Renal cortex interstitium (tissue), 11 donors: ENCODE results near the gene LSR. TPM values are rescaled to one million over a fixed set of nuclear protein-coding genes. Genes with fewer than 3 reads are reported as not detected.

Experiments used
- DNase-seq, 11 donors: peaks; one replicate each; pipeline ENCODE4 v3.0.0-alpha.2; 2013; ENCODE audit warnings: low read depth in 9 of 11, low spot score in 4 of 11; ENCODE audit errors: extremely low read depth in 1 of 11
- polyA plus RNA-seq, 3 donors: library from polyadenylated mRNA; unstranded; fragments of 120-200 nt; gene quantifications; one replicate each; pipeline ENCODE4 v1.2.1, GENCODE V29; 2013; ENCODE audit not compliant: insufficient read length in 3 of 3

Gene LSR
- polyA plus RNA-seq, 3 donors = 46.4 to 62.4 (median 60.5) TPM

DNA sequence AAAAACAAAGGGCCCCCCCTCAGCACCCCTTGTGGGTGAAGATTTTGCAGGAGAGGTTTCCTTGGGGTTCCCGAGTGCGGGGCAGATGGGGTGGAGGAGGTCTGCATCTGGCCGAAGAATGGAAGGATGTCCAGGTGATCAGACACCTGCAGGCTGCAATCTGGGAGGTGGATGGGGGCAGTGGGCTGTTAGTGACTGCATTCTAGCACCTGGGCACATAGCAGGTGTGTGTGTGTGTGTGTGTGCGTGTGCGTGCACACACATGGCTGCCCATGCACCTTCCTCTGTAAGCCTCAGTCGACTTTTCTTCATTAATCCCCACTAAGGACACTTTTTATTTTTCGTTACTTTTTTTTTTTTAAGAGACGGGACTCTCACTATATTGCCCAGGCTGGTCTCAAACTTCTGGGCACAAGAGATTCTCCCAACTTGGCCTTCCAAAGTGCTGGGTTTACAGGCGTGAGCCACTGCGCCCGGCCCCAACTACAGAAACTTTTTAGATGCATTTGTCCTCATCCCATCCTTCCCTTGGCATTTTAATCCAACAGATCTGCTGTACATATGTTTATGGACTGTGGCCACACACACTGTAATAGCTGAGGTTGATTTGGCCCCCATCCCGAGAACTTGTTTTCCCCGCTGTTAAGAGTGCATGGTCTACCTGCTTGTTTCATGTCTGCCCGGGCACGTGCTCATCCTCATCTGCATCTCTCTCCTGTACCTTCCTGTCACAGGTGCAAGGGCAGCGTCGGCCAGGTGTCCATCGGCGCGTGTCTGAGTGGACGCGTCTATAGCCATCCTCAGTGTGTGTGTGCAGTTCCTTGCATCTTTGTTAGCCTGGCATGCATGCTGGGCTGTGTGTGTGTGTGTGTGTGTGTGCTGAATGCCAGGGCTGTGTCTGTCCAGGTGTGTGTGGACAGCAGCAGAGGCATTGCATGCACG lies 43.9 kb downstream of the LSR start:
- no peak for DNase-seq

DNA sequence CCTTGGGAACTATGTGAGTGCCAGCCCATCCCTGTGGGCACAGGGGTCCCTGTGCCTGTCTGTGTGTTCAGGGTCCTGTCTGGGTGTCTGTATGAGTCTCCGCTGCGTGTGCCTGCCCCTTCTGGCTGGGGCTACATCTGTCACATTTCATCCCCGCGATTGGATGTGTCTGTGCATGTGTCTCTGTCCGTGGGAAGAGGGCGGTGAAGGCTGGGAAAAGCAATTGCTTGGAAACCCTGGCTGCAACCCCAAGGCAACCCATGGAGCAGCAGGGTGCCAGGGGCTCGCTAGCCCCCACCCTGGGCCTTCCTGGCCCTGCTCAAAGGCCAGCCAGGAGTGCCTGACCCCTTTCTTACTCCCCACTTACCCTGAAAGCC lies 44.5 kb downstream of the LSR start:
- DNase-seq = no peak

DNA sequence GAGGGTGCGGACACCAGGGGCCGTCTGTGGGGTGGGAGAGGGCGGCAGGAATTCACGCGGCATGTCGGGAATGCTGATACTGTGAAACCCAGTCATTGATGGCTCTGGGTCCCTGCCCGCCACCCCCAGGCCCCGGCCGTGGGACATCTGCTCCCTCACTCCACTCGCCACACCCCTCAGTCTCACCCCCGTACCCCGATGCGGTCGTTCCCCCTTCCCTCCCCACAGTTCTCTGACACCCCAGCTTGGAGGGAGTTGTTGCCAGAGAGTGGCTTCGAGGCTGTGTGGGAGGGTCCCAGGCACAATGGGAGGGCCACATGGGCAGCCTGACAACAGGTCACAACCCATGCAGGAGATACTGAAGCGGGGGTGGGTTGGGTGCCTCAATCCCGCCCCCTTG lies 45.0 kb downstream of the LSR start:
- no peak for DNase-seq

DNA sequence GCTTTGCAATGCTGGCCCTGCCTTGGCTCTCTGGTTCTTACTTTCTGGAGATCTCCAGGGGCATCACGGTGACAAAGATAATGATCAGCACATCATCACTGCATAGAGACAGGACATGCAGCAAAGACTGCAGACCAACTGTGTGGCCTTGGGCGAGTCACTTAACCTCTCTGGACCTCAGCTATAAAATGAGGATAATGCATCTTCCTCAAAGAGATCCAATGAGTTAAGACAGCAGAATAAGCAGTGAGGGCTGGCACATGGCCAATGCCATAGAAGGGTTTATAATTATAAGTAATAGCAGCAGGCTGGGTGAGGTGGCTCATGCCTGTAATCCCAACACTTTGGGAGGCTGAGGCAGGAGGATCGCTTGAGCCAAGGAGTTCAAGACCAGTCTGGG lies 45.5 kb downstream of the LSR start:
- DNase-seq = no peak

DNA sequence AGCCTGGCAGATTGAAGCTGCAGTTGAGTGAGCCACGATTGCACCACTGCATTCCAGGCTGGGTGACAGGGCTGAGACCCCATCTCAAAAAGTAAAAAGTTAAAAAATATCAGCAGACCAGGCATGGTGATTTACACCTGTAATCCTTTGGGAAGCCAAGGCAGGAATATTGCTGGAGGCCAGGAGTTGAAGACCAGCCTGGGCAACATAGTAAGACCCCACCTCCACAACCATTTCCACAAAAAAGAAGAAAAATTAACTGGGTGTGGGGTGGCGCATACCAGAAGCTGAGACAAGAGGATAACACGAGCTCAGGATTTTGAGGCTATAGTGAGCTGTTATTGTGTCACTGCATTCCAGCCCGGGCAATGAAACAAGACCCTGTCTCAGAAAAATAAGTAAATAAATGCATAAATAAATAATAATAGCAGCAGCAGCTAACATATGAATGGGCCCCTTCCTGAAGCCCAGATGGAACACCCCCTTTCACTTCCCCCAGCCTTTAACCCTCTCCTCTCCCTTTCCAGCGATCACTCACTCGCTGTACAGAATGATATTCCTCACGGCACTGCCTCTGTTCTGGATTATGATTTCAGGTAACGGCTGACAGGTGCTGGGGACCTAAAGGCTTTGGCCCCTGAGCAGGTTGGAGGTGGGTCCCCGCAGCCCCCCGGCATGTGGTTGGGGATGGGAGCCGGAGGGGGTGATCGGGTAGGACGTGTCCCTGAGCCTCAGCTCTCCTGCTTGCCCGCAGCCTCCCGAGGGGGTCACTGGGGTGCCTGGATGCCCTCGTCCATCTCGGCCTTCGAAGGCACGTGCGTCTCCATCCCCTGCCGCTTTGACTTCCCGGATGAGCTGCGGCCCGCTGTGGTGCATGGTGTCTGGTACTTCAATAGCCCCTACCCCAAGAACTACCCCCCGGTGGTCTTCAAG lies 46.3 kb downstream of the LSR start:
- DNase-seq = no peak

DNA sequence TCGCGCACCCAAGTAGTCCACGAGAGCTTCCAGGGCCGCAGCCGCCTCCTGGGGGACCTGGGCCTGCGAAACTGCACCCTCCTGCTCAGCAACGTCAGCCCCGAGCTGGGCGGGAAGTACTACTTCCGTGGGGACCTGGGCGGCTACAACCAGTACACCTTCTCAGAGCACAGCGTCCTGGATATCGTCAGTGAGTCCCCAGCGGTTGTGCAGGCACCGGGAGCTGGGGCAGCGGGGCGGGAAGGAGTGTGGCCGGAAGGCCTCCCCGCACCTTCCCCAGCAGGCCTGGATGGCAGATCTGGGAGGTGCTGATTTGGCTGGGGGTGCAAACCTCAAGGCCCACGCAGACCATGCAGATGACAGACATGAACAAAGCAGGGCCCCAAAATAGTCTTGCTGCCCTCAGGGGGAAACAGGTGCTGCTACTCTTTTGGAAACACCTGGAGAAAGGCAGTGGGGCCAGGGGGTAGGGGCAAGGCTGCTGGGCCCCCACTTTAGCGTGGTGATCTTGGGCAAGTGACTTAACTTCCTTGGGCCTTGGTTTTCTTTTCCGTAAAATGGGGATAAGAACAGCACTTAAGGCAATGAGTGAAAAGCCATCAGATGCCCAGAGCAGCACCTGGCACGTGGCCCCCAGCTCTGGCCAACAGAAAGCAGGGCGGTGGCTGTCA lies 47.1 kb downstream of the LSR start:
- no peak for DNase-seq

DNA sequence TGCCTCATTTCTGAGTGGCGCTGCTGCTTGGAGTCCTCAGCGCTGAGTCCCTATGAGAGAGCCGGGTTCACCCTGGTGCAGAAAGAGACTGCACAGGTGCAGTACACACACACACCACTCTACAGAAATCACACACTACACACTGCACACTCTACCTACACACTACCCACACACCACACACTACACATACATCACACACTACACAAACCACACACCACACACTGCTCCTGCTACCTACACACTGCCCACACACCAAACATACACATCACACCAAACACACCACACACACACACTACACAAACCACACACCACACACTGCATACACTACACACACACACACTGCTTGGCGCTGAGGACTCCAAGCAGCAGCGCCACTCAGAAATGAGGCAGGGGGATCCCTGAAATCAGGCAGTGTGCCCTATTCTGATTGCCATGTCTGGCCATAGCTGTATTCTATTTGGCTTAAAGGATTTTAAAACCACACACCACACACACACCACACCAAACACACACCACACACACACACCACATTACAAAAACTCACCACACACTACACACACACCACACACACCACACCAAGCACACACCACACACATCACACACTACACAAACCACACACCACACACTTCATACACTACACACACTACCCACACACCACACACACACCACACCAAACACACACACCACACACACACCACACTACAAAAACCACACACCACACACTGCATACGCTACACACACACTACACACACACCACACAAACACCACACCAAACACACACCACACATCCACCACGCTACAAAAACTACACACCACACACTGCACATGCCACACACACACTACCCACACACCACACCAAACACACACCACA lies 48.1 kb downstream of the LSR start:
- DNase-seq = no peak

DNA sequence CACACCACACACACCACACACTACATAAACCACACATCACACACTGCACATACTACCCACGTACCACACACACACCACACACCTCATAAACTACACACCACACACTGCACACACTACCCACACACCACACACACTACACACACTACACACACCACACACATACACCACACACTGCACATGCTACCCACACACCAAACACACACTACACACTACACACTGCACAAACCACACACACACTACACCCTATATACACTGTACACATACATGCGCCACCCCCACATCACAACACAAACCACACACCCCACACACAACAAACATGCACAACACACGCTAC lies 48.7 kb downstream of the LSR start:
- no peak for DNase-seq

DNA sequence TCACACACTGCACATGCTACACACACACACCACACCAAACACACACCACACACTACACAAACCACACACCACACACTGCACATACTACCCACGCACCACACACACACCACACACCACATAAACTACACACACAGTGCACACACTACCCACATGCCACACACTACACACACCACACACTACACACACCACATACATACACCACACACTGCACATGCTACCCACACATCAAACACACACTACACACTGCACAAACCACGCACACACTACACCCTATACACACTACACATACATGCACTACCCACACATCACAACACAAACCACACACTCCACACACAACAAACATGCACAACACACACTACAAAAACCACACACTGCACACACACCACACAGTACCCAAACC lies 49.1 kb downstream of the LSR start:
- DNase-seq = no peak

DNA sequence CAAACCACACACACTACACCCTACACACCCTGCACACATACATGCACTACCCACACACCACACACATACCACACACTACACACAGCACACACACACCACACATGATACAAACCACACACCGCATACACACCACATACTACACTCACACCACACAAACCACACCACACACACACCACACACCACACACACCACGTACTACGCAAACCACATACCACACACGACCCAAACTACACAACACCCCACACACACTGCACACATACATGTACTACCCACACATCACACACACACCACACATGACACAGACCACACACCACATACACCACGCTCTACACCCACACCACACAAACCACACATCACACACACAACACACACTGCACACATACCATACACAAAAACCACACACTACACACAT lies 49.8 kb downstream of the LSR start:
- no peak for DNase-seq

DNA sequence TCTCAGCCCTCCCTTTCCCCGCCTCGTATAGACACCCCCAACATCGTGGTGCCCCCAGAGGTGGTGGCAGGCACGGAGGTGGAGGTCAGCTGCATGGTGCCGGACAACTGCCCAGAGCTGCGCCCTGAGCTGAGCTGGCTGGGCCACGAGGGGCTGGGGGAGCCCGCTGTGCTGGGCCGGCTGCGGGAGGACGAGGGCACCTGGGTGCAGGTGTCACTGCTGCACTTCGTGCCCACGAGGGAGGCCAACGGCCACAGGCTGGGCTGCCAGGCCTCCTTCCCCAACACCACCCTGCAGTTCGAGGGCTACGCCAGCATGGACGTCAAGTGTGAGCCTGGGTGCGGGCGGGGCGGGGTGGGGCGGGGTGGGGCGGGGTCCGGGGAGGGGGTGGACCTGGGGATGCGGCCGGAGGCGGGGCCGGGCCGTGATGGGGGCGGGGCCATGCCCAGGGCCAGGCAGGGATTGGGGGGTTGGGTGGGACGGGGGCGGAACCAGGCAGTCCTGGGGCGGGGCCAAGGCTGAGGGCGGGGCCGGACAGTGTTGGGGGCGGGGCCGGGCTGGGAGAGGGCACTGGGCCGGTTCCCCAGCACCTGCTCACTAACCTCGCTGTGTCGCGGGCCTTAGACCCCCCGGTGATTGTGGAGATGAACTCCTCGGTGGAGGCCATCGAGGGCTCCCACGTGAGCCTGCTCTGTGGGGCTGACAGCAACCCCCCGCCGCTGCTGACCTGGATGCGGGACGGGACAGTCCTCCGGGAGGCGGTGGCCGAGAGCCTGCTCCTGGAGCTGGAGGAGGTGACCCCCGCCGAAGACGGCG lies 50.9 kb downstream of the LSR start:
- no peak for DNase-seq

DNA sequence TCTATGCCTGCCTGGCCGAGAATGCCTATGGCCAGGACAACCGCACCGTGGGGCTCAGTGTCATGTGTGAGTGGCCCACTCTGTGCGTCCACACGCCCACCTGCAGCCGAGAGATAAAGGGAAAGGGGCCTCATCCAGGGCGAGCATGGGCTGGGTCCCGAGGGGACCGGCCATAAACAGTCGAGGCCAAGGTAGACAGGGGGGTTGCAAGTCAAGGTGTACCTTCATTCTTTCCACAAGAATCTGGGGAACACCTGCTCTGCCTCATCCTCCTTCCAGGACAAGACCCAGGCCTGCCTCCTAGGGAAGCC lies 51.5 kb downstream of the LSR start:
- no peak for DNase-seq

DNA sequence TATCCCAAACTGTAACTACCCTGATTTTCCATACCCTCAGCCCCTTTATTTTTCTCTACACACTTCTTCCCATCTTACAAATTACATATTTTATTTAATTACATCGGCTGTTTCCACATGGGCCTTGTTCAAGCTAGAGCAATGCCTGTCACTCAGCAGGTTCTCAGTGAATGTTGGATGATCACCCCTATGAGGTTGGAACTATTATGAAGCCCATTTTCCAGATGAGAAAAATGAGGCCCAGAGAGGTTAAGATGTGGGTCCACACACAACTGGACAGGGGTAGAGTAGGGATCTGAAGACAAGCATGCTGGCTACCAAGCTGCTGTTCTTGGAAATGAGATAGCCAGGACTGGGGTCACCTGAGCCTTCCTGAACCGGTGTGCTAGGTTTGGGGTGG lies 53.2 kb downstream of the LSR start:
- DNase-seq = no peak

DNA sequence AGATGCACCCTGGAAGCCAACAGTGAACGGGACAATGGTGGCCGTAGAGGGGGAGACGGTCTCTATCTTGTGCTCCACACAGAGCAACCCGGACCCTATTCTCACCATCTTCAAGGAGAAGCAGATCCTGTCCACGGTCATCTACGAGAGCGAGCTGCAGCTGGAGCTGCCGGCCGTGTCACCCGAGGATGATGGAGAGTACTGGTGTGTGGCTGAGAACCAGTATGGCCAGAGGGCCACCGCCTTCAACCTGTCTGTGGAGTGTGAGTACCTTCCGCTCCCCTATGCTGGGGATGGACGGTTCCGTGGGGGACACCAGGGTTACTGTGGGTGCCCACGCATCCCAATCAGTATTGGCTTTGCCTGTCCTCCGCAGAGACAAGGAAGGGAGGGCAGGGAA lies 53.6 kb downstream of the LSR start:
- no peak for DNase-seq

DNA sequence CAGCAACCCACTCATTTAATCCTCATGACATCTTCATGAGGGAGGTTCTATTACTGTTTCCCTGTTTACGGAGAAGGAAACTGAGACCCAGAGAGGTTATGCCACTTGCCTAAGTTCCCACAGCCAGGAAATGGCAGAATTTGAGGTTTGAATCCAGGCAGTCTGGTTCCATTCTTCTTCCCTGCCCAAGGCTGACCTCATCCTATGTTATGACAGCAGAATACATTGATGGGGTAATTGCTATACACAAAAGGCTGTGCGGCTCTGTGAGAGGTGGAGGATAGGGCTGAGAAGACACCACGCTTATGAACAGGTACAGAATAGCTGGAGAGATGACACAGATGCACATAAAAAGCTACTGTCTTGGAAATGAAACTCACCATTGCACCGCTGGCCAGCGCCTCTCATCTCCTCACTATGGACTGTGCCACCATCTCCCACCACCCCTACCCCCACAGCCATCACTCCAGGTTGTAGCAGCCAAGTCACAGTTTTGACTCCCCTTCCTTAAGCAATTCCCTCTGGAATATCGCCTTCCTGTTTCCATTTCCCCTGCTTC lies 54.6 kb downstream of the LSR start:
- no peak for DNase-seq

DNA sequence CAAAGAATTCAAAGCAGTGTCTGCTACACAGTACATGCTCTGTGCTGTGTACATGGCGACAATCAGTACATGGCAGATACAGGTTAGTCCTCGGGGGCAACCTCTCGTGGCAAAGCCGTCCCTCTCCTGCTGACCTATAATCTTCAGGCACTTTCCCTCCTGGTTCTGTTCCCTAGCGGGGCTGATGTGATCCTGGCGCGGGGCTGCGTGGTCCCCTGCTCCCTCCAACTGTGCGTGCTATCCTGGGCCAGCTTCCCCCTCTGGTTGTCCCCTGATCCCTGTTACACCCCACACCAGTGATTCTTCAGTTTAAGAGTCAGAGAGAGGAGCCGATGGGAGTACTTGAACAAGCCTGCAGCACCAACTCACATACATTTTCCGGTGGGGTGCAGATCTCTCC lies 55.2 kb downstream of the LSR start:
- no peak for DNase-seq

DNA sequence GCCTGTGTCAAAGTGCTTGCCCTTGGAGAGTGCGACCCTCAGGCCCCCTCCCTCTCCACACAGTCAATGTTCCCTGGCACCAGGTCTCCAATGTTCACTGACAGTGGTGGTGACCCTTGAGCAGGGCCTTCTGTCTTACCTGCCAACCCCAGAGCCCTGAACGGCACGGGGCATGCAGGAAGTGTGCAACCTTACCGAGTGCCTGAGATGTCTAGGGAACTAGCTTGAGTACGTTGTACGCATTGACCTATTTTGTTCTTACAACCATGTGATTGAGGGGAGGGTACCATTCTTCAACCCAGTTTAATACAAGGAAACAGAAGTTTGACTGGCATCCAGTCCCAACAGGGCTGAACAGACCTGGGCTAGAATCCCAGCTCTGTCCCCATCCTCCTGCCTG lies 56.4 kb downstream of the LSR start:
- DNase-seq = no peak
